GM18520 (cell line): ENCODE results near the gene PIP4K2A.

Experiments used
- ATAC-seq: cut with Tn5 transposase; IDR thresholded peaks from one replicate; pipeline ENCODE4 v1.9.1; 2021; ENCODE audit not compliant: unreplicated experiment

The PIP4K2A gene

DNA sequence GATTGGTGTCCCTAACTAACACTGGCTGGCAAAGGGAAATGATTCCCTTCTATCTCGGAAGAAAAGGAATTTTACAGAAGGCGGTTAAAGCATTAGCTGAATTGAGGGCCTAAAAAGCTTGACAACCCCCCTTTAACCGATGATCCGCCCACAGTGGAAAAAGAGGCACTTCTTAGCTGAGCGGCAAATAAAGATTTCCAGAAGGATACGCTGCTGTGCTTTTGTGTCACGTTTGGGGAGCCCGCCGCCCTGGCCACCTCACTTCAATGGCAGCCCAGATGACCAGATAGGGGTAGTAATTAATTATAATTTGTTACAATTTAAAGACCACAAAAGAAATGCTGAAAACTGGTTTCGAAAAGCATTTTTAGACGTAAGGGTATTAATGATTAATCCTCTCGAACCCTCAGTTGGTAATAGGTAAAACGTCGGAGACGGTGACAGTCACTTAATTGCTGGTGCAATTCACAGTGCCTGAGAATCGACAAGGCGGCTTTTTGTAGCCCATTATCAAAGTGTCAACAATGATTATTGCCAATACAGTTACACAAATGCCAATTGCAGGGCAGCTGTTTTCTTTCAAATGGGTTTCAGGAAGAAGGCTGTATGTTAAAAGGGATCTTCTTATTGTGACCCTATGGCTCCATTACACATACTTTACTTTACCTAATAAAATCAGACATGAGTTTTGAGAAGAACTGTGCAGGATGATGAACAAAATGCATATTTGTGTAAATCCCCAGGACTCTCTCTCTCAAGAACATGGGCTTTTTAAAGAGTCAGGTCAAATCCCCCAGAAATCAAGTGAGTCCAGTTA lies 154.1 kb downstream of the PIP4K2A start:
- ATAC-seq: no peak

DNA sequence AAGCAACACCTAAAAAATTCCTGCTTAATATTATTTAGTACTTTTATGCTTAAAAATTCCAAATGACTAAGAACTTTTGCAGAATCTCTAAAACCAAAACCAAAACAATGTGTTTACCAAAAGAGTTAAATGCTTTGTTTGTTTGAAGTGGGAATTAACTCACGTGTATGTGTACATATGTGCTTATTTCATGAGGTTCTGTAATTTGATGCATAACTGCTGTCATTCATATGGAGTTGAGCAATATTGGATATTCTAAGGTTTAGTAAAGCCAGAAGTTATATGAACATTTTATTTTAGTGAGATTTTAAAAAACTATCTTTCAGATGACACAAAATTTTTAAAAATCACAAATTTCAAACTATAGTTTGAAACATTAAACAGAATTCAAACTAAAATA lies 157.1 kb downstream of the PIP4K2A start:
- ATAC-seq: no peak

DNA sequence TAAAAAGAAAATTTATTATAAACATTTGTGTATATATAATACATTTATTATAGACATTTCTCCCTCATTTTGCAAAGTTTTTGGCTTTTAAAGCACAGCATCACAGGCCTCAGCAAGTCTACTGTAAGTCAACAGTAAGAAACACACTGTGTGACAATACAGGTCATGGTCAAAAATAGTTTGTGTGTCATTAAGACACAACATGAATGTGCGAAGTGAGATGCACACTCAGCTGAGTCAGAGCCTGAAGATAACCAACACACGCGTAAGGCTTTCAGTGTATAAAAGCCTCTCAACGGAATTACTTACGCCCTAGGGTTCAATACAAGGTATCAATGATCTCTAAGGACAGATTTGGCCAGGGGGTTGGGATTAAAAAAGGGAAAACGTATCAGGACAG lies 157.6 kb downstream of the PIP4K2A start:
- ATAC-seq: no peak

DNA sequence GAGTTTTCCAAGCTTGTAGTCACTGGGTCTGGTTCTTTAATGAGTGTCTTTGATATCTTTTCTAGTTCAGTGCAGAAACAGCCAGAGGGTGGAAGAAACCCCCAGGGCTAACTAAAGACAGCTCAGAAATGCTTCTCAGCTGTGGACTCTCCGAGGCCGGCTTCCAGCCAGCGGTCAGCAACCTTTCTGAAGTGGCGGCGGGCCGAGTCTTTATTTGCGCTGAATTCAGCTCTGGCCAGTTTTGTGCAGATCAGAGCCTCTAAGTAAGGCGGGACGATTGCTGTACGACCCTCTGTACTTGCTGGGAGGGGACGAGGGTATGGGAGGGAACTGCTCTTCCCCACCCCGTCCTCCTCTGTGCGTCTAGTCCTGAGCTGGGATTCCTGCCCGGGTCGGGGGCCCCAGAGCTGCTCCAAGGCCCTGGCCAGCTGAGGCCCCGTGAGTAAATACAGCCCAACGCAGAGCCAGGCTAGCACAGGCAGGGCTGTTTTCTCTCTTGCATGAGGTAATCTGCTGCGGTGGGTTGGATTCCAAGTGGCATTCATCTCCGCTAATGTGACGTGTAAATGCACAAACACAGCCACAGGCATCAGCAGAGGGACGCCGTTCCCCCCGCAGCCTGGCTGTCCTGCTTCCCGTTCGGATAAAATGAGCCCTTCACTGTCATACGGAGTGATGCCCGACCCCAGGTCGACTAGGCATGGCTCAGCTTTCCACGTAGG lies 159.8 kb downstream of the PIP4K2A start:
- ATAC-seq: no peak

DNA sequence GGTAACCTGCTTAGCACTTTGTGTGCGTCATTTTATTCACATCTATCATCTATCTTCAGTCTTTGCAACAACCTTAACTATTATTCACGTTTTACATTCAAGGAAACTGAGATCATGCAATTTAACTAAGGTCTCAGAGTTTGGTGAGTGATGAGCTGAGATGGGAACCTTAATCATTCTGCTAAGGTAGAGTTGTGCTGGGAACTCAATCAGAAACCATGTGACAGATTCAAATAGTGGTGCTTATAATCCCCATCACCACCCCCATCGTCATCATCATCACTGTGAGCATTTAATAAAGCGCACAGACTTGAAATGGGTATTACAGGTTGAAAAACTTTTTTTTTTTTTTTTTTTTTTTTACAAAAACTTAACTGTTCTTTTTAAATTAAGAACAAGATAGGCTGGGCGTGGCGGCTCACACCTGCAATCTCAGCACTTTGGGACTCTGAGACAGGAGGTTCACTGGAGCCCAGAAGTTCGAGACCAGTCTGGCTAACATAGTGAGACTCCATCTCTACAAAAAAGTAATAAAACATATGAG lies 160.9 kb downstream of the PIP4K2A start:
- ATAC-seq: no peak

GRCh38 chr10:22552888-22553378 lies 161.4 kb downstream of the PIP4K2A start:
- ATAC-seq: no peak

GRCh38 chr10:22551681-22552365 lies 162.6 kb downstream of the PIP4K2A start:
- ATAC-seq: no peak

GRCh38 chr10:22550732-22551131 lies 163.6 kb downstream of the PIP4K2A start:
- no peak for ATAC-seq

- ATAC-seq: no peak
Observed at GRCh38 chr10:22548344-22548743, 166.0 kb downstream of the PIP4K2A start.

DNA sequence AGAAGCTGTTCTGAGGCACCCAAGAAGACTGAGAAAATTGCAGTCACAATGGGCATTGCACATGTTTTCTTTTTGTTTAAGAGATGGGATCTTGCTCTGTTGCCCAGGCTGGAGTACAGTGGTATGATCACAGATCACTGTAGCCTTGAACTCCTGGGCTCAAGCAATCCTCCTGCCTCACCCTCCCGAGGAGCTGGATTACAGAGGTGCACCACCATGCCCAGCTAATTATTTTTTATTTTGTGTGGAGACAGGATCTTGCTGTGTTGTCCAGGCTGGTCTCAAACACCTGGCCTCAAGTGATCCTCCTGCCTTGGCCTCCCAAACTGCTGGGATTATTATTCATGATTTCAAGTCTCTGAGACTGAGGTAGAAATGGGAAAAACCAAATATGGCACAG lies 168.7 kb downstream of the PIP4K2A start:
- ATAC-seq: no peak

- no peak for ATAC-seq
Observed at GRCh38 chr10:22544325-22545068, 169.9 kb downstream of the PIP4K2A start.

- ATAC-seq: no peak
Observed at GRCh38 chr10:22542773-22543172, 171.6 kb downstream of the PIP4K2A start.

DNA sequence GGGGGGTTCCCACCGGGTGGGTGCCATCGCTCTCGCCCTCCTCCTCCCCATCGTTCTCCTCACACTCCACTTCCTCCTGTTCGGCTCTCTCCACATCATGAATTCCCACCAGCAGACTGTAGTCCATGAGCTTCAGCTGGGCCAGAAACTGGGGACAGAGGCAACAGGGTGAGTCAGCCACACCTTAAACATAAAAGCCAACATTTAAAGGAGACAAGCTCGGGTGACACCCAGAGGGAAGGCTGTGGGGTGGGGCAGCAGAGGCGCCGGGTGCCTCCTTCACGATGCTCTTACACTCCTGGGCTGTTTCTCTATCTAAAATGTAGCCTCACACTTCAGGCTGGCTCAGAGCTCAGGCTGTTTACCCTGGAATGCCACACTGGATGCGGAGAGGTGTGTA lies 172.5 kb downstream of the PIP4K2A start:
- no peak for ATAC-seq

GRCh38 chr10:22539579-22540298 lies 174.6 kb downstream of the PIP4K2A start:
- no peak for ATAC-seq

GRCh38 chr10:22537810-22538209 lies 176.6 kb downstream of the PIP4K2A start:
- ATAC-seq: no peak

DNA sequence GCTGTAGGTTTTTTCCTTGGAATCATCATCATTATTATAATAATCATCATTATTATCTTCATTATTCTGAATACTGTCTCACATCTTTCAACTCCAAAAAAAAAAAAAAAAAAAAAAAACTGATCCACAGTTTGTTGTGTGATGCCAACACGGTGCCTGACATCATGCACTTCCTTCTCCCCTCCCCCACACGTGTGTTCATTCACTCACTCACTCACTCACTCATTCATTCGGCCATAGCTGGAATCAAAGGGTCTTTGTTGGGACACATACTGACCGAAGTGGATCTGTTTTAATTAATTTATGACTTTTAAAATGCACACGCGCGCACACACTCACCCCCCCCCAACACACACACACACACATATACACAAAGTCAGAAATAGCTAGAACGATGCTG lies 177.8 kb downstream of the PIP4K2A start:
- ATAC-seq: no peak

DNA sequence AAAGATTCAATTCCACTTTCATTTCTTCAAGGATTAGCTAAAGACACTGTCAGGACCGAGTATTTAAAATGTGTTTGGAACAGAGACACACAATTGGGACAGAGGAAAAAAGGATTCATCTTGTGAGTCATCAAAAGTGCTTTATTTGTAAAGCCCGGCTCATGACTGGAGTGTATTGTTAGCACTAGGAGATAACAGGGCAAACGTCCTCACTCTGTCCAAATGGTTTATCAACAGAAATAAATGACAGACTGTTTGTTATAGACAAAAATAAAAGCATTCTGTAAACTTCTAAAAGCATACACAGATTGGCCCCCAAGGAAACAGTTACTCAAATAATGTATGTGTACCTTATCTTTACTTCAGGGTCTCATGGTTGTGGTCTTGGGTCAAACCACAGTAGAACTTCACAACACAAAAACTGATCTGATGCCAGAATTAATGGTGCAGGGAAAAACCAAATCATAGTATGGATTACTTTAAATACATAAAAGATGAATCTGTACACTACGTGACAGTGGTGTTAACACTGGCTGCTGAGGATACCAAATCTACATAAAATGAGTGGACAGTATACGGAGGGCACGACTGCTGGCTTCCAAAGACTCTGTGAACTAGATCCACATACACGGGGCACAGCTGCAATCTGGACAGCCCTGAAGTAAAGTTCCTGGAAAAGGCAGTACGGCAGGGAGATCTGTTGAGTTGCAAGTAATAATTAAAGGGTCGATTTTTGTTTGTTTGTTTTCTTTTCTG lies 179.4 kb downstream of the PIP4K2A start:
- no peak for ATAC-seq

DNA sequence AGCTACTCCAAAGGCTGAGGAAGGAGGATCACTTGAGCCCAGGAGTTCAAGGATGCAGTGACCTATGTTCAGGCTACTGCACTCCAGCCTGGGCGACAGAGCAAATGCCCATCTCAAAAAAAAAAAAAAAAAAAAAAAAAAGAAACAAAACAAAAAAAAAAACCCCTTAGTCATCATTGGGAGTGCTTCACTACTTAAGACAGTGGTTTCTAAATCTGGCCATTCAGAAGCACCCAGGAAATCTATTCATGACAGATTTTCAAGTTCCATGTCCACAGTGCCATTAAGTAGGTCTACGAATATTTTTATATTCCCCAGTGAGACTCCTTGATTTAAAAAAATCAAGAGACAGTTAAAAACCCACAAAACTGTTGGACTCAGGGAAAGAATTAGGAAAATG lies 182.9 kb downstream of the PIP4K2A start:
- ATAC-seq: no peak

GRCh38 chr10:22531008-22531407 lies 183.4 kb downstream of the PIP4K2A start:
- ATAC-seq: no peak
